EH (cell line): ENCODE data around the gene IL1RAPL2.

Experiments
- DNase-seq: peaks from one replicate; pipeline ENCODE4 v3.0.0-alpha.2; 2015; ENCODE audit warnings: low read depth

Gene IL1RAPL2

DNA sequence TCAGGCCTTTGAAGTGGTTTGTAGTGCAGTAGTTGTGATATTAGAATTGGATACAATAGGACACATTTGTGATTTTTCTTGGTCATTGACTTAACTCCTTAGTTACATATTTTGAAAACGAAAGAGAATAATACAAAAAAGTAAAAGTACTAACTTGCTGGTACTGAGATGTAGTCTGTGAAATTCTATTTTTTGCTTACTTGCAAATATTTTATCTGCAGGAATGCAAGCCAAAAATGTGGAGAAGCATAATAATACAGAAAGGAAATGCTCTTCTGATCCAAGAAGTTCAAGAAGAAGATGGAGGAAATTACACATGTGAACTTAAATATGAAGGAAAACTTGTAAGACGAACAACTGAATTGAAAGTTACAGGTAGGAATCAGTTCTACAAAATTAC is 701.2 kb downstream of the IL1RAPL2 start:
- no peak for DNase-seq

DNA sequence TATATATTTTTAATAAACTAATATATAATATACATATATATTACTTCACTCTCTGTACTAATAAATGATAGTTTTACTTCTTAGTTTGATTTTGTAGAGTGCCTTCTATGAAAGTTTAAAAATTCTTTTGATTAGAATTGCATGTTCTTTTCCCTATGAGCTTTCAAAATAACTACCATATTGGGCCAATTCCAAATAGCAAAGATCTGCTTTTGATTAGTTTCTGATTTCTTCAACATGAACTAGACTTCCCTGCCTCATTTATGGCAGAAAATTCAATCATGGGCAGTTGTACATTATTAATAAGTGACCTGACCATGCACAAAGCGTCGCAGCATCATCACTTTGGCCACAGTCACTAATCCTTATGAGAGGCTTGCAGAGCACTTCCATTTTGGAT is 703.4 kb downstream of the IL1RAPL2 start:
- no peak for DNase-seq

DNA sequence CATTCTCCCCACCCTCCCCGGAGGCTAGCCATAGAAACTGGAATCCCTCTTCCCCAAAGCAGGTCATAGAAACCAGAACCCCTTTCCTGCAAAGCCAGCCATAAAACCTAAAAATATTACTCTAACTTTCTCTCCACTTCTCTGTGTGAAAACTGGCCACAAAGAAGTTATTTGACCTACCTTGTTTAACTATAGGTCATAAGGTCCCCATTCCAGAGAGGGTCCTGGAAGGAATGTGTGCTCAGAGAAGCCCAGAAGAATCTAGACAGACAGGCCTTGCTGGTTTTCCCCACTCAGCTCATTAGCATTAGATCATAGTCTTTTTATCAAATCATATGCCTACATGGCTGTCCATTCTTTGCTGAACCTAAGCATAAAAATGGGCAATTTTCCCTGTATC is 707.3 kb downstream of the IL1RAPL2 start:
- no peak for DNase-seq

DNA sequence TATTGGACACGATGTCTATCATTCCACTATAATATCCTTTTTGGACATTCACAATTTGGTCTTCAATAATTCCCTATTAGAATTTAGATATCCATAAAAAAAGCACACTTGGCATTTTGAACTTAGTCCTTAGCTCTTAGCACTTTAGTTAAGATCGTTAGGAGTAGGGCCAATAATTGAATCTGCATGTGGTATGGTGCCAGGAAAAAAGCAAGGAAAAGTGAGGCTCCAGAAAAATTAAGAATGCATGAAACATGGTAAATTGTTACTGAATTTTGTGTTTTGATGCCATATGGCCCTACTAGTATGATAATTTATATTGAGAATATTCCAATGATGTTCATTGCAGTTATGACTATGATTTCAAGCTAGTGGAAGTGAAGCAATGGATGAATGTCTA is 708.1 kb downstream of the IL1RAPL2 start:
- DNase-seq = no peak

DNA sequence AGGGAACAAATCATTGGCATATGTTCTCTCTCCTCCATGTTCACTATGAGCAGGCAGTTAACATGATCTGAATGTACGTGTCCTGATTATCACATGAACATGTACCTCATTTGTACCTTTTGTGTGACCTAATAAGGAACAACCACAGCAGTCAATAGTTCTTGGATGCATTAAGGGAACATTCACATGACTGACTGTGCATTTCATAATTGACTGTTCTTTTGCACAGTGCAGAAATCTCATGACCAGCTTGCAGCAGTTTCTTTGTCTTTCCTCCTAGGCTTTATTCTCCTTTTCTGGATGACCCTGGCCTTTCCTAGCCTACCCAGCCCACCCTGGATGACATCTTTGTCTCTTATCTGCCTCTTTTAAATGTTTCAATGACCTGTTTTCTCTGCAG is 711.1 kb downstream of the IL1RAPL2 start:
- DNase-seq = no peak

DNA sequence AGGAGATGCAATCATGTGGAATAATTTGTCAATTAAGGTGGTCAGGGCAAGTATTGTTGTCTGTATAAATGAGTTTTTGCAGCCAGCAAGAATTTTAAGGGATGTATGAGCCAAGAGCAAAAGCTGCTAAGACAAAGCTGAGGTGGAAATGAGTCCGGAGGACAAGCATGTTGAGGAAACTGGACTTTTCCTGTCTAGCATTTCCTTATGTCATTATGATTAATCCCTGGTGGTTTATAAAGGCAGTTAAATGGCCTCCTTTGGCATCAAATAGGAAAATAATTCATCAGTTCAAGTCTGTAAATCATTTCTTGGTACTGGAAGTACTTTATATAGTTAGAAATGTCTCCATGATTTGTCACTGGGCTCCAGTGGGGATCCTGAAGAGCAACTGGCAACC is 716.1 kb downstream of the IL1RAPL2 start:
- no peak for DNase-seq

DNA sequence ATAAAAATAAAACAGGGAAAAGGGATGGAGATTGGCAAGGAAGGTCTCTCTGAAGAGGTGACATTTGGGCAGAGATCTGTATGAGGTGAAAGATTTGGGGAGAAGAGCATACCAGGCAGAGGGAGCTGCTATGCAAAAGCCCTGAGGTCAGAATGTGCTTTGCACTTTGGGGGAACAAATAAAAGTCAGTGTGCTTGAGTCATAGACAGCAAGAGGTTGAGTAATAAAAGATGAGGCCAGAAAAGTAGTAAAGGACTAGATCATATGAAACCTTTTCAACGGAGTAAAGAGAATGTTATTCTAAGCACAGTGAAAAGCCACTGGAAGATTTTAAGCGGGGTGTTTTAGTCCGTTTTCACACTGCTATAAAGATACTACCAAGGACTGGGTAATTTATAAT is 731.0 kb downstream of the IL1RAPL2 start:
- DNase-seq = peak; percentile 3

DNA sequence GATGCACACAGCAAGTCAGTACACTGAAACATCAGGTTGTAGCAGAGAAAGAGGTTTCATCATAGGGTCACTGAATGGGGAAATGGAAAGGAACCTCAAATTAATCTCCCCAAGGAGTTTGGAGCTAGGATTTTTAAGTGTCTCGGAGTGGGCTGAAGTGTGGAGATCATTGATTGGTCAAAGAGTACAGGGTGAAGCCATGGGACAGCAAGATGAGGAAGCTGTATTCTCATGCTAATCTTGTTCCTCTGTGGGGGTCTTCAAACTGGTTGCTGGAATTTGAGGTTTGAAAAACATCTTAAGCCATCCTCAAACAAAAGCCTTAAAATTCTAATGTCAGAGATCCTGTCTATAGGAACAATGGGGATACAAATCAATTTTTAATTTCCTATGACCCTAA is 733.3 kb downstream of the IL1RAPL2 start:
- no peak for DNase-seq

DNA sequence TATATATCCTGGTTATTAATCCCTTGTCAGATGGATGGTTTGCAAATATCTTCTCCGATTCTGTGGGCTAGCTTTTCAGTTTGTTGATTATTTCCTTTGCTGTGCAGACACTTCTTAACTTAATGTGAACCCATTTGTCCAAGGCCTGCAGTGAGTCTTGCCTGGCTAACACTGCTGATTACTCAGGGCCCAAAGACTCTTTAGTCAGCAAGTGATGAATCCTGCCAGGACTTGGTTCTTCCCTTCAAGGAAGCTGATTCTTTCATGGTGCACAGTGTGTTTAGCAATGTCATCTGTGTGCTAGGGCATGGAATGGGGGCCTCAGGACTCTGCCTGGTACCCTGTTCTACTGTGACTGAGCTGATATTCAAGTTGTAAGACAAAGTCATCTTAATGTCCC is 736.2 kb downstream of the IL1RAPL2 start:
- no peak for DNase-seq

DNA sequence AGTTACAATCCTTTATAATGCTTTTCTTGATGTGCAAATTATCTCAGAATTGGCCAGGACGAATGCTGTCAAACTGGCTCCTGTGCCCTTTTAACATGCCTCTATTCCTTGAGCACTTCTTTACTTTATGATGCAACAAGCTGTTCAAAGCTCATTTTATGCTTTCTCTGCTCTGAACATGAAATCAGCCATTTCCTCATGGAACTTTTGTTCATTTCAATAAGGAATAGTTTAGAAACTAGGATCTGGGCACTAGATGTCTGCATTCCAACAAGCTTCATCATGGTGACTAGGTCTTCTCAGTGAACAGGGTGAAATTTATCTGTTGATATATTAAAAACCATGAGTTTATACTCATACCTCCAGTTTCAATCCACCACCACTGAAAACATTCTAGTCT is 741.8 kb downstream of the IL1RAPL2 start:
- DNase-seq = peak; percentile 17

DNA sequence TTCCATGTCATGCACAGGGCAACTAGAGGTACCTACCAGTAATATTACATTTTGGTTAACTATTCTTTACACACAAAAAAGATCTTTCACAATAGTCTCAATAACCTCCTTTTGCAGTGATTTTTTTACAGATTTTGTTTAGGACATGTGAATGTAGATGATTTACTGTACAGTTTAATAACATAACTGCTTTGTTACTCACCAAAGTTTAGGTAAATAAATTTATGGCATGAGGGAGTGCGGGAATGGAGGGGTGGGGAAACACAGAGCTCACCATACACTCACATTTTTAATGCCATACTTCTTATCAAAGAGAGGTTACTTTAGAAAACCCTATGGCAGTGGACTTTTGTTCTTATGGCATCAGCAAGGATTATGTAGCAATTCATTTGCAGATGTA is 747.6 kb downstream of the IL1RAPL2 start:
- no peak for DNase-seq

DNA sequence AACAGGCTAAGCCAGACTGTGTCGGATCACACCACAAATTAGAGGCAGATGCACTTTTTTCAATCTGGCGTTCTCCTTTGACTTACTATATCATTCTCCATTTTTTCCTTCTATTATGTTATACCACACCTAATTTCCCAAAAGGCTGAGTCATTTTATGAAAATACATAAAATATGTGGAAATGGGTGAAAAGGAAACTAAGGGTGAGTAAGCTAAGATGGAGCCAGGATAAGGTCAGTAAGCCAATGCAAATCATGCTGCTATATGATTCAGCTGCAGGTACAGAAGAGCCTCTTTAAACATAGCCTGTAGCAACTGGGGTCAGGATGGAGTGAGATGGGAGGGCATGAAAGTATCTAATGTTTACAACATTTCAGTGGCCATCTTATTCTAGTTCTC is 748.5 kb downstream of the IL1RAPL2 start:
- DNase-seq = peak; percentile 6

DNA sequence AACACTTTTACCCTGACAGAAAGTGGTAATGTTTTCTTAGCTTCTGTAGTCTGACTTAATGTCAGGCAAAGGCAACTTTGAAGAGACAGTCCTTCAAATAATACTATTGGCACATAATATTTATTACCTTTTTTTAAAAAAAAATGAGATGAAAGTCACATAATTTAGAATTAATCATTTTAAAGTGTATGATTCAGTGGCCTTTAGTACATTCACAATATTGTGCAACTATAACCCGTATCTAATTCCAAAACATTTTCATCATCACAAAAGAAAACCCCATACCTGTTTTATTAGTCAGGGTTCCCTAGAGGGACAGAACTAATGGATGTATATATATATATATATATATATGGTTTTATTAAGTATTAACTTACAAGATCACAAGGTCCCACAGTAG is 749.2 kb downstream of the IL1RAPL2 start:
- DNase-seq = no peak

DNA sequence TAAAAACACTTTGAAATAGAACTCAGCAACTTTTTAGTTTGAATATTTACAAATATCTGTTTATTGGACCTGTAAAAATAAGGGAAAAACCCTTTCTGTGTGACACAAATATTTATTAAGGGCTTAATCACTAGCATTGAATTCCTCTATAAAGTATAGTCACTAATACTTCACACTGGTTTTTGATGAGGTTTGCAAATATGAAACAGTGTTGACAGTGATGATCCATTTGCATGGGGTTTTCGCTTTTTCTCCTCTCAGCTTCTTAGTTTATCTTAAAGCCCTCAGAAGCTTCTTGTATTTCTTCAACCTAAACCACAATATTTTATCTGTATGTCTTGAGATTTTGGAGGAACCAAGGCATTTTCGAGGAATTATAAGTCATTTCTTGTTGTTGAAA is 751.1 kb downstream of the IL1RAPL2 start:
- no peak for DNase-seq

DNA sequence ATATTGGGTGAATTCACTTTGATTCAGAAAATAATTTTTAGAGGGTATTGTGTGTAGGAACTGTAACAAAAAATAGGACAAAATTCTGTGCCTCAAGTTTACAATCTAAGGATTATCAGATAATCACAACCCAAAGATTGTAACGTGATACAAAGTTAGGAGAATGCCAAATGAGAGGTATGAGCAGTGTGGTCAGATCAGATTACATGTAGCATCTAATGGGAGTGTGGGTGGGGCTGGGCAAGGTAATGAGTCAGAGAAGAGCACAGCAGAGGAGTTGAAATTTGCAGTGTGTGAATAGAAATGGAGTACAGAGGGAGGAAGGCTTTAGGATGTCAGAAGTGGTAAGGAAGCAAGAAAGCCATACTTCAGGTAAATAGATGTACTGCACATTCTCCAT is 757.9 kb downstream of the IL1RAPL2 start:
- peak; percentile 22 for DNase-seq

DNA sequence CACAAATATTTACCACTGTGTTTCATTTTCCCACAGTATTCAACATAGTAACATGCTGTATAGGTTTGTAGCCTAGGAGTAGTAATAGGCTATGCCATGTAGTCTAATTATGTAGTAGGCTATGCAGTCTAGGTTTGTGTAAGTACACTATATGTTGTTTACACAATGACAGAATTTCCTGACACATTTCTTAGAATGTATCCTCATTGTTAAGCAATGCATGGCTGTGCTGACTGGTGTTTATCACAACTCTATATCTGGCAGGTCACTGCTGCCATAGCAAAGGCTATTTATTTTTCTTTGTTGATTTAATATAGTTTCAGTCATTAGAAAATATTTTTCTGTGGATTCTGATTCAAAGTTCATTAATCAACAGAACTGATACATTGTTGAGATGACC is 762.8 kb downstream of the IL1RAPL2 start:
- no peak for DNase-seq

DNA sequence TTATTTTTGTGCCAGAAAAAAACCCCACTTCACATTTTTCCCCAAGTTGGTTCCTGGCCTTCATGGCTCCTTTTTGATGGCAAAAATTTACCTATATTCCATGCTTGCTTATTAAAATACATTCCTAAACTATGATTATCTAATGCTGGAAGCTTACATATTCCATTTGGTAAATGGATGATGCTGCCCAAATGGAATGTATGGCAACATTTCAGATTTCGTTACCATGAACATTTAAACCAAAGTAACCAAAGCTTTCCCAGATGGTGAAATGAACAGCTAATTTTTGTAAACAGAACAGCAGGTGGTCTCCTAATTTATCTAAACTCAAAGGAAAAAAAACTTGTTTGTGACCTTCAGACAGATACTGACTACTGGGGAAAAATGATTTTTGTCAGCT is 765.2 kb downstream of the IL1RAPL2 start:
- DNase-seq = peak; percentile 33

DNA sequence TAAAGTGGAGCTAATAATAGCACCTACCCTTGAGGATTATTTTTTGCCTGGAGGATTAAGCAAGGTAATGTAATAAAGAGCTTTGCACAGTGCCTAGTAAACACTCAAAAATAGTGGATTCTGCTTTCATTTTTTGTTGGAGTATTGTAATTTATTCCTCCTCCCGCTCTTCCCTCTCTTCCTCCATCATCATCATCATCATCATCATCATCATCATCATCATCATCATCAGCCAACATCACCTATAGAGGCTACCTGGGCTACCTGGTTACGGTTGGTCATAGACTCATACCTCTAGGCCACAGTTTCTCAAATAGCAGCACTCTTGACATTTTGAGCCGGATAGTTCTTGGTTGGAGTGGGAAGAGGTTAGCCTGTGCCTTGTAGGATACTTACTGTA is 781.4 kb downstream of the IL1RAPL2 start:
- no peak for DNase-seq

DNA sequence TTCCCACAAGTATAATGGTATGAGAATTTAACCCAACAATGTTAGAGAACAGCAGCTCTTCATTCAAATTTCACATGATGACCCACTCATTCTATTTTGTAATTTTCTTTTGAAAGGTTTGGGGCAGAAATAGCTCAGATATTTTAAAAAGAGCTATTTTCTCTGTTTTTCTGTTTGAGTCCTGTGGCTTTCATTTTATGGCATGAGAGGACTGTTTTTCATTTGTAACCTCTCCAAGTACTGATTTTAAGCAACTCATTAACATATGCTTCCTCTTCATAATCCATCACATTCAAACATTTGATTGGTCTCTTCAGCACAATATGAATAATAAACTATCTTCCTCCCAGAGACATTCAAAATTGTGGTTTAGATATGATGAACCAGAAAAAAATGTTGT is 783.5 kb downstream of the IL1RAPL2 start:
- no peak for DNase-seq

DNA sequence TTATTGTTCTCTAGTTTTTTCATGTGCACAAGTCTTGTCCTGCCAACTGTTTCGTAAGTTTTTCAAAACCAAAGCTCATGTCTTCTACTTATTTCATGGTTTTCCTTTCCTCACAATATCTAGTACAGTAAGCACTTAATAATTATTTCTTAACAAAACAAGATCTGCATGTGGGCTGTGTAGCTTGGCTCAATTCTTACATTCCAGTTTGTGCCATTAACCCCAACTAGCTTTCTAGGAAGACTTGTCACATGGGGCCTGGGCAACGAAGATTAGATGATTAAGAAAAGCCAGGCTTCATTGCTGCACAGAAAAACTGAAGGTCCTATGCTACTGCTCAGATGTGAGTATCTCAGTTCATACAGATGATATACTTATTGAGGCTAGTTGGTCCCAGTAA is 809.8 kb downstream of the IL1RAPL2 start:
- DNase-seq = peak; percentile 0

DNA sequence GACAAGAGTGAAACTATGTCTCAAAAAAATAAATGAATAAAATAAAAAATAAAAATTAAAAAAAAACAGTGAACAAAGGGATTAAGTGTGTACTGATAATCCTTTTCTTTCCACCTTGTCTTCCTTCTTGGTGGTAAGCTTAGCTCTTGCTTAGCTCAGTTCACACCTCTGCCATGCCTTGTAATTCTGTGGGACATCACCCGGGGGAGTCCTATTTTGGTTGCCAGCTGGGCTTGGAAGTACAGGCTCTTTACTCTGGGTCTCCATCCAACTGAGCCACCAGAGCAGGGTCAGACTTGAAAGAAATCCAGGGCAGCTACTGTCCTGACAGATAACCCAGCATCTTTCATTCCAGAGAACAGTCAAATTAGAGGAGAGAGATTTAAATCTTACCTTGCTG is 858.7 kb downstream of the IL1RAPL2 start:
- DNase-seq = no peak

DNA sequence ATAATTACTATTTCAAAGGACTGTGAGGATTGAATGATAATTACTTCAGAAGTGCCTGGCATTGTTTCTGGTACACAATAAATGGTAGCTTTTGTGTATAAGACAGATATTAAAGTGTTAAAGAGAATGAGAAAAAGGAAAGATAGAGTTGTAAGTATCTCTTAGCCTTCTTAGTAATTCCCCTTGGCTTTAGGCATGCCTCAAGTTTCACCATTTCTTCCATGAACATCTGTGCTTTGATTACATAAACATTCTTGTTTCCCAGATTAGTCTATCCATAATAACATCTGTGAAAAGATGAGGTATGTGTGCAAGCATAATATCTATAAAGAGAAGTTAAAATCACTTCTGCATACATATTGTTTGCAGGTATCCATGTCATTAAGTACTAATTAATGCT is 885.4 kb downstream of the IL1RAPL2 start:
- no peak for DNase-seq

DNA sequence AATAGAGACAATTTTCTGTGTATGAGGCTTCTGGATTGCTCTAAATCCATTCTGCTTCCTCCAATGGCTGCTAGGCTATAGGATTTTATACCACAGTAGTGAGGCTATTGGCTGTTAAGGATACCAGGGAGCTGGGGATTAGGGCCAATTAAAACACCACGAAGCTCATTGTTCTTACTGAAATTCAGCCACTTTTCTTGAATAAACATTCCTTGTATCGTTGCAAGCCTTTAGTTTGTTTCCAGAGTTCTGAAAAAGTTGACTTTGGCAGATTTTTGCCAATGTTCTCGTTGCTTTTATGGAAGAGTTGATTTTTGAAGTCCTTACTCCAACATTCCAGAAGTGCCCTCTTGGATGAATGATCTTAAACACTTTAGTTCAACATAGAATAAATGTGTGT is 892.8 kb downstream of the IL1RAPL2 start:
- no peak for DNase-seq

DNA sequence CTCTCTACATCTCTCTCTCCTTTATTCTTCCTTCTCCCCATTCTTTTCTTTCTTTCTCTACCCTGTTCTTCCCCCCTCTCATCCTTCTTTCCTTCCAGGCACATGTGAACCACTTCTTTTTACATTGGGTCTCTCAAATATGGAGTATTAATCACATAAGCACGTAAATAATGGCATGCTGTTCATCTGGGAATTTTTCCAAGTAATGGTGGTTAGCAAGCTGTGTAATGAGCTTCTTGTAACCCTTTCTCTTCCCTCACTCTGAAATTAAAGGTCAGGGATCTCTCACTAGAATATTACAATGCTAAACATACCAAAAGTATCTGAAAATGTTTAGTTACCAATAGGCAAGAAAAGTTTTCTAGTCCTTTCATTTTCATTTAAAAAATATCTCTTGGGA is 894.4 kb downstream of the IL1RAPL2 start:
- peak; percentile 66 for DNase-seq

DNA sequence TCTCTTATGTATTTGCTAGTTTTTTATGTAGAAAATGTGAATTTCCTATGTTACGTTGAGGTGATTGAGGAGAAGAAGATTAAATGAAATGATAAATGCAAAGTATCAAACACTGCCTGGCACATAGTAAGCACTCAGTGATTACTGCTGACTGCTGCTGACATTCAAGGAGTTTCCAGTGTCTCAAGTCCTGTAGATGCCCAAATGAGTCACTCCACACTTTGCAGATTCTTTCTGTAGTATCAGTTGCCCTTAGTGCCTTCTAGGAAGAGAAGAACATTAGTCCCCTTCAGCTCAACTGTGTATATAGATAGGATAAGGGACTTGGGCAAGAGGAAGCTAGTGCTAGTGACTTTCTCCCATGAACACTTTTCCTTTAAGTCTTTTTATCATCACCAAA is 895.0 kb downstream of the IL1RAPL2 start:
- peak; percentile 25 for DNase-seq
